C4-2B (cell line): ENCODE measurements around the gene TMEM270.

Experiments
- H3K27ac ChIP-seq: fragments of 450-650 bp; 2 replicates; pipeline ENCODE4 v1.5.1; 2017
- CTCF ChIP-seq: fragments of 450-650 bp; conservative IDR thresholded peaks from 2 replicates; pipeline ENCODE4 v1.5.1; 2017; ENCODE audit warnings: mild to moderate bottlenecking
- ZFX ChIP-seq: fragments of 450-650 bp; IDR thresholded peaks from 2 replicates; pipeline ENCODE4 v1.6.1; 2017

TMEM270 gene

GRCh38 chr7:73892003-73892999 is 31.3 kb downstream of the TMEM270 start:
- no peak for TF ChIP-seq ZFX
- H3K27ac ChIP-seq = no peak overlapping the region

- H3K27ac ChIP-seq = no peak overlapping the region
- TF ChIP-seq CTCF (no peak), ZFX (no peak)
Measured at GRCh38 chr7:73893342-73894101, 32.6 kb downstream of the TMEM270 start.

GRCh38 chr7:73894166-73894565 is 33.2 kb downstream of the TMEM270 start:
- no peak overlapping the region for H3K27ac ChIP-seq
- TF ChIP-seq CTCF (no peak), ZFX (no peak)

GRCh38 chr7:73894733-73895551 is 34.0 kb downstream of the TMEM270 start:
- TF ChIP-seq CTCF (no peak), ZFX (no peak)
- H3K27ac ChIP-seq = no peak overlapping the region

GRCh38 chr7:73895626-73896025 is 34.7 kb downstream of the TMEM270 start:
- no peak overlapping the region for H3K27ac ChIP-seq
- no peak for TF ChIP-seq ZFX
- no peak for TF ChIP-seq CTCF

GRCh38 chr7:73896454-73896853 is 35.5 kb downstream of the TMEM270 start:
- no peak overlapping the region for H3K27ac ChIP-seq

More at GRCh38 chr7:73896454-73896853, 35.5 kb downstream of the TMEM270 start:
- TF ChIP-seq CTCF (no peak), ZFX (no peak)
